Ectodermal cell (in vitro differentiated cells): ENCODE data around the gene AGO3.
"Not testable (repeated sequence)": the region's sequence is repeated elsewhere in the genome, so short reads cannot be mapped to it uniquely, and the experiment has no call there.

Experiments used
- H3K27ac ChIP-seq: 2 replicates; pipeline ENCODE4 v1.7.0; 2013; ENCODE audit warnings: mild to moderate bottlenecking, low read depth, low read length; ENCODE audit not compliant: insufficient read depth, poor library complexity, severe bottlenecking
- H3K27me3 ChIP-seq: 2 replicates; pipeline ENCODE4 v1.7.0; 2013; ENCODE audit warnings: mild to moderate bottlenecking, low read length; ENCODE audit not compliant: insufficient read depth, control insufficient read depth, poor library complexity, severe bottlenecking
- H3K36me3 ChIP-seq: one replicate; pipeline ENCODE4 v1.7.0; 2013; ENCODE audit warnings: low read length; ENCODE audit not compliant: control insufficient read depth, insufficient read depth
- H3K4me1 ChIP-seq: one replicate; pipeline ENCODE4 v1.7.0; 2013; ENCODE audit warnings: low read length; ENCODE audit not compliant: control insufficient read depth, insufficient read depth
- H3K4me3 ChIP-seq: 2 replicates; pipeline ENCODE4 v1.7.0; 2013; ENCODE audit warnings: low read depth, low read length, control low read depth; ENCODE audit not compliant: insufficient read depth
- H3K9me3 ChIP-seq: 2 replicates; pipeline ENCODE4 v1.7.0; 2013; ENCODE audit warnings: mild to moderate bottlenecking, low read length, moderate library complexity; ENCODE audit not compliant: control insufficient read depth
- WGBS, 2 experiments: methylation state at CpG; one replicate each; pipeline ENCODE4 v1.1.7; 2013; ENCODE audit warnings: missing lambda C conversion rate in 2 of 2; 5-methylcytosine and 5-hydroxymethylcytosine counted together

AGO3 gene

GRCh38 chr1:35888255-35888654 lies 42.6 kb upstream of the AGO3 start:
- H3K9me3 ChIP-seq, result no peaks in the 10 kb centered on the region
- no peak overlapping the region for H3K4me3 ChIP-seq
- 96 to 97% methylated on average over 11 of the region's 11 CpGs for WGBS, 2 experiments
- peaks cover 36% of the 10 kb centered on the region for H3K4me1 ChIP-seq
- H3K27me3 ChIP-seq, result no peaks in the 10 kb centered on the region
- H3K36me3 ChIP-seq, result peaks cover 25% of the 10 kb centered on the region
- no peak overlapping the region for H3K27ac ChIP-seq

- H3K27me3 ChIP-seq, H3K9me3 ChIP-seq, H3K4me3 ChIP-seq, H3K27ac ChIP-seq: not testable (repeated sequence)
- peaks cover 36% of the 10 kb centered on the region for H3K4me1 ChIP-seq
- peaks cover 25% of the 10 kb centered on the region for H3K36me3 ChIP-seq
- WGBS, 2 experiments, result 93 to 96% methylated on average over 3 of the region's 3 CpGs
Observed at GRCh38 chr1:35888981-35889380, 41.9 kb upstream of the AGO3 start.

GRCh38 chr1:35893051-35893879 lies 37.6 kb upstream of the AGO3 start:
- 95 to 97% methylated on average over 14 of the region's 14 CpGs for whole genome bisulfite sequencing, 2 experiments
- no peaks in the 10 kb centered on the region for H3K4me1 ChIP-seq
- H3K36me3 ChIP-seq, result peaks cover 37% of the 10 kb centered on the region

GRCh38 chr1:35894183-35894582 lies 36.7 kb upstream of the AGO3 start:
- H3K36me3 ChIP-seq, result peaks cover 33% of the 10 kb centered on the region
- H3K9me3 ChIP-seq, result no peaks in the 10 kb centered on the region
- H3K27me3 ChIP-seq, result no peaks in the 10 kb centered on the region
- H3K4me1 ChIP-seq, result no peaks in the 10 kb centered on the region
- no peak overlapping the region for H3K27ac ChIP-seq
- no peak overlapping the region for H3K4me3 ChIP-seq
- 89 to 91% methylated on average over 5 to 6 of the region's 6 CpGs for WGBS, 2 experiments

More at GRCh38 chr1:35893051-35893879, 37.6 kb upstream of the AGO3 start:
- Histone ChIP-seq H3K27me3 (no peaks in the 10 kb centered on the region), H3K9me3 (no peaks in the 10 kb centered on the region), H3K4me3 (no peak overlapping the region), H3K27ac (no peak overlapping the region)

- Histone ChIP-seq H3K9me3 (no peaks in the 10 kb centered on the region), H3K27me3 (no peaks in the 10 kb centered on the region), H3K4me1 (no peaks in the 10 kb centered on the region), H3K36me3 (peaks cover 30% of the 10 kb centered on the region), H3K4me3 (no peak overlapping the region), H3K27ac (no peak overlapping the region)
- WGBS, 2 experiments, result 86 to 92% methylated on average over 1 of the region's 1 CpG
Observed at GRCh38 chr1:35894656-35895055, 36.2 kb upstream of the AGO3 start.

GRCh38 chr1:35899941-35900340 lies 31.0 kb upstream of the AGO3 start:
- Histone ChIP-seq H3K9me3 (no peaks in the 10 kb centered on the region), H3K4me1 (no peaks in the 10 kb centered on the region), H3K27ac (no peak overlapping the region), H3K27me3 (no peaks in the 10 kb centered on the region), H3K4me3 (no peak overlapping the region), H3K36me3 (peaks cover 23% of the 10 kb centered on the region)

GRCh38 chr1:35901235-35901634 lies 29.7 kb upstream of the AGO3 start:
- 94 to 97% methylated on average over 9 of the region's 9 CpGs for WGBS, 2 experiments
- Histone ChIP-seq H3K27me3 (no peaks in the 10 kb centered on the region), H3K36me3 (peaks cover 14% of the 10 kb centered on the region), H3K9me3 (no peaks in the 10 kb centered on the region), H3K4me1 (no peaks in the 10 kb centered on the region), H3K4me3 (no peak overlapping the region), H3K27ac (no peak overlapping the region)

GRCh38 chr1:35902671-35903070 lies 28.2 kb upstream of the AGO3 start:
- WGBS, 2 experiments, result 94 to 96% methylated on average over 2 of the region's 2 CpGs
- peaks cover 25% of the 10 kb centered on the region for H3K36me3 ChIP-seq
- no peak overlapping the region for H3K4me3 ChIP-seq
- H3K27ac ChIP-seq, result no peak overlapping the region
- H3K27me3 ChIP-seq, result no peaks in the 10 kb centered on the region
- H3K9me3 ChIP-seq, result no peaks in the 10 kb centered on the region
- H3K4me1 ChIP-seq, result no peaks in the 10 kb centered on the region

- no peaks in the 10 kb centered on the region for H3K27me3 ChIP-seq
- H3K4me1 ChIP-seq, result no peaks in the 10 kb centered on the region
- no peak overlapping the region for H3K4me3 ChIP-seq
- 97 to 98% methylated on average over 1 of the region's 1 CpG for WGBS, 2 experiments
- H3K36me3 ChIP-seq, result peaks cover 73% of the 10 kb centered on the region
- H3K27ac ChIP-seq, result no peak overlapping the region
- no peaks in the 10 kb centered on the region for H3K9me3 ChIP-seq
Observed at GRCh38 chr1:35914717-35915116, 16.2 kb upstream of the AGO3 start.

- Histone ChIP-seq H3K27ac (no peak overlapping the region), H3K27me3 (no peaks in the 10 kb centered on the region), H3K9me3 (no peaks in the 10 kb centered on the region), H3K4me3 (no peak overlapping the region), H3K36me3 (peaks cover 74% of the 10 kb centered on the region), H3K4me1 (no peaks in the 10 kb centered on the region)
- WGBS, 2 experiments, result 89 to 92% methylated on average over 2 of the region's 2 CpGs
Observed at GRCh38 chr1:35915693-35916092, 15.2 kb upstream of the AGO3 start.
